Neural cell (in vitro differentiated cells): Measurements from ENCODE around the gene CAMK1. TPM values are rescaled to one million over a fixed set of nuclear protein-coding genes. Genes with fewer than 3 reads are reported as not detected.

ENCODE experiments used
- H2AFZ ChIP-seq: fragments of 200-600, 300-800 bp; sonication (generic), shearing (Covaris generic); 2 replicates; pipeline ENCODE4 v1.6.0; 2014; ENCODE audit warnings: low read depth, mild to moderate bottlenecking, antibody characterized with exemption, low read length, moderate library complexity
- H3F3A ChIP-seq: fragments of 200-600 bp; shearing (Covaris generic); 2 replicates; pipeline ENCODE4 v1.6.1; 2016; ENCODE audit warnings: mild to moderate bottlenecking, moderate library complexity, mixed read lengths, antibody characterized with exemption, low read length; ENCODE audit not compliant: insufficient read depth, poor library complexity, severe bottlenecking
- H3K27ac ChIP-seq: fragments of 200-600, 300-800 bp; sonication (generic), shearing (Covaris generic); 2 replicates; pipeline ENCODE4 v1.5.1; 2014; ENCODE audit warnings: mild to moderate bottlenecking, low read length, moderate library complexity
- H3K27me3 ChIP-seq: fragments of 300-800, 200-600 bp; sonication (generic), shearing (Covaris generic); 2 replicates; pipeline ENCODE4 v1.6.0; 2014; ENCODE audit warnings: mild to moderate bottlenecking, low read depth, low read length, moderate library complexity; ENCODE audit not compliant: insufficient read depth
- H3K36me3 ChIP-seq: fragments of 300-800, 200-600 bp; sonication (generic), shearing (Covaris generic); 2 replicates; pipeline ENCODE4 v1.5.1; 2014; ENCODE audit warnings: mild to moderate bottlenecking, antibody characterized with exemption, low read length, moderate library complexity; ENCODE audit not compliant: insufficient read depth
- H3K4me2 ChIP-seq: fragments of 300-800, 200-600 bp; sonication (generic), shearing (Covaris generic); 2 replicates; pipeline ENCODE4 v1.6.0; 2014; ENCODE audit warnings: mild to moderate bottlenecking, low read length
- H3K4me3 ChIP-seq: fragments of 300-800, 200-600 bp; sonication (generic), shearing (Covaris generic); 2 replicates; pipeline ENCODE4 v1.5.1; 2014; ENCODE audit warnings: mild to moderate bottlenecking, low read length, moderate library complexity
- H3K79me2 ChIP-seq: fragments of 200-600 bp; shearing (Covaris generic); replicated peaks from 2 replicates; pipeline ENCODE4 v1.6.0; 2014; ENCODE audit warnings: mild to moderate bottlenecking, low read length, moderate library complexity; ENCODE audit not compliant: insufficient read depth
- H3K9ac ChIP-seq: fragments of 300-800, 200-600 bp; sonication (generic), shearing (Covaris generic); 2 replicates; pipeline ENCODE4 v1.6.1; 2016; ENCODE audit warnings: mild to moderate bottlenecking, low read length, mixed read lengths
- H3K9me2 ChIP-seq: fragments of 200-600 bp; shearing (Covaris generic); 2 replicates; pipeline ENCODE4 v1.6.1; 2016; ENCODE audit warnings: mild to moderate bottlenecking, low read length, mixed read lengths; ENCODE audit not compliant: insufficient read depth
- H3K9me3 ChIP-seq: fragments of 200-600, 300-800 bp; sonication (generic), shearing (Covaris generic); 2 replicates; pipeline ENCODE4 v1.6.1; 2016; ENCODE audit warnings: mild to moderate bottlenecking, mixed run types, low read length, moderate library complexity, mixed read lengths
- H4K20me1 ChIP-seq: fragments of 200-600 bp; shearing (Covaris generic); 2 replicates; pipeline ENCODE4 v1.6.1; 2016; ENCODE audit warnings: mild to moderate bottlenecking, mixed run types; ENCODE audit not compliant: insufficient read depth
- EP300 ChIP-seq: fragments of 450-650 bp; conservative IDR thresholded peaks from 2 replicates; pipeline ENCODE4 v1.6.1; 2014; ENCODE audit warnings: antibody characterized with exemption, mild to moderate bottlenecking, moderate library complexity; ENCODE audit not compliant: poor library complexity, severe bottlenecking
- EZH2 ChIP-seq: fragments of 200-600, 300-800 bp; shearing (Covaris generic), sonication (generic); IDR thresholded peaks from 2 replicates; pipeline ENCODE4 v1.6.1; 2014; ENCODE audit warnings: antibody characterized with exemption, low read length, borderline replicate concordance, mild to moderate bottlenecking; ENCODE audit not compliant: insufficient read depth, poor library complexity, severe bottlenecking
- MXI1 ChIP-seq: fragments of 450-650 bp; conservative IDR thresholded peaks from 2 replicates; pipeline ENCODE4 v1.6.1; 2014; ENCODE audit warnings: antibody characterized with exemption, mild to moderate bottlenecking; ENCODE audit not compliant: poor library complexity, severe bottlenecking
- POLR2AphosphoS5 ChIP-seq: IDR thresholded peaks from 2 replicates; pipeline ENCODE4 v1.6.1; 2012
- RAD21 ChIP-seq: fragments of 450-650 bp; conservative IDR thresholded peaks from 2 replicates; pipeline ENCODE4 v1.6.1; 2014; ENCODE audit warnings: antibody characterized with exemption, mild to moderate bottlenecking, moderate library complexity
- SMC3 ChIP-seq: fragments of 450-650 bp; conservative IDR thresholded peaks from 2 replicates; pipeline ENCODE4 v1.6.1; 2014; ENCODE audit warnings: antibody characterized with exemption, mild to moderate bottlenecking, moderate library complexity; ENCODE audit not compliant: poor library complexity
- TAF1 ChIP-seq: IDR thresholded peaks from 2 replicates; pipeline ENCODE4 v1.6.1; 2012; ENCODE audit warnings: low read depth
- polyA plus RNA-seq: library from polyadenylated mRNA; depleted of rRNA; stranded (reverse); fragments of >200 nt; gene quantifications from 2 replicates; pipeline ENCODE4 v1.2.3, GENCODE V29; 2014
- TF ChIP-seq, protein P1 (sequence below): fragments of 450-650 bp; IDR thresholded peaks from 2 replicates; pipeline ENCODE4 v1.5.1; 2014; ENCODE audit warnings: antibody characterized with exemption, mild to moderate bottlenecking, moderate library complexity; ENCODE audit not compliant: poor library complexity, severe bottlenecking
- TF ChIP-seq, protein P2 (sequence below): IDR thresholded peaks from 2 replicates; pipeline ENCODE4 v1.6.1; 2012; ENCODE audit warnings: borderline replicate concordance

Gene CAMK1
- polyA plus RNA-seq, 1 donor from 2014 or later = 18.7 TPM

DNA sequence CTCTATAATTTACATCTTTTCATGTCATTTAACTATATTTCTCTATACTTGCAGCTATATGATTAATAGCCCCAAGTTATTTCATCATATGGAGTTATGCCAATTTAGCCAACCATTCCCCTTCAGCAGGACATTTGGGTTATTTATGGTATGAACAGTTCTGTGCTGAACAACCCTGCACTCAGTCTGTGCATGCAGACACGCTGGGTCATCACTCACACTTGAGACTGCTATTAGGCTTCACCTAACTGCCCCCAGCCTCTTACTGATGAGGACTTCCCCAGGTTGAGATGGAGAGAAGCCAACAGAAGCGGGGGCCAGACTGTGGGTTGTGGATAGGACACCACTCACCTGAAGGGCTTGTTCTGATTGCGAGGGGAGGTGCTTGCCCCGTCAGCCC lies 15.2 kb upstream of the CAMK1 start:
- Histone ChIP-seq H3K4me3 (no peak overlapping the region), H4K20me1 (no peaks in the 10 kb centered on the region), H3K36me3 (no peaks in the 10 kb centered on the region), H3K4me2 (no peak overlapping the region), H3K9me3 (no peaks in the 10 kb centered on the region), H2AFZ (no peak overlapping the region), H3F3A (no peaks in the 10 kb centered on the region), H3K79me2 (no peaks in the 10 kb centered on the region), H3K9ac (no peak overlapping the region), H3K9me2 (no peaks in the 10 kb centered on the region), H3K27me3 (no peaks in the 10 kb centered on the region), H3K27ac (no peak overlapping the region)
- TF ChIP-seq, protein P1, sequence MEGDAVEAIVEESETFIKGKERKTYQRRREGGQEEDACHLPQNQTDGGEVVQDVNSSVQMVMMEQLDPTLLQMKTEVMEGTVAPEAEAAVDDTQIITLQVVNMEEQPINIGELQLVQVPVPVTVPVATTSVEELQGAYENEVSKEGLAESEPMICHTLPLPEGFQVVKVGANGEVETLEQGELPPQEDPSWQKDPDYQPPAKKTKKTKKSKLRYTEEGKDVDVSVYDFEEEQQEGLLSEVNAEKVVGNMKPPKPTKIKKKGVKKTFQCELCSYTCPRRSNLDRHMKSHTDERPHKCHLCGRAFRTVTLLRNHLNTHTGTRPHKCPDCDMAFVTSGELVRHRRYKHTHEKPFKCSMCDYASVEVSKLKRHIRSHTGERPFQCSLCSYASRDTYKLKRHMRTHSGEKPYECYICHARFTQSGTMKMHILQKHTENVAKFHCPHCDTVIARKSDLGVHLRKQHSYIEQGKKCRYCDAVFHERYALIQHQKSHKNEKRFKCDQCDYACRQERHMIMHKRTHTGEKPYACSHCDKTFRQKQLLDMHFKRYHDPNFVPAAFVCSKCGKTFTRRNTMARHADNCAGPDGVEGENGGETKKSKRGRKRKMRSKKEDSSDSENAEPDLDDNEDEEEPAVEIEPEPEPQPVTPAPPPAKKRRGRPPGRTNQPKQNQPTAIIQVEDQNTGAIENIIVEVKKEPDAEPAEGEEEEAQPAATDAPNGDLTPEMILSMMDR = no peak
- TF ChIP-seq RAD21 (no peak), TAF1 (no peak), MXI1 (no peak), POLR2AphosphoS5 (no peak), EP300 (no peak), SMC3 (no peak)
- TF ChIP-seq, protein P2, sequence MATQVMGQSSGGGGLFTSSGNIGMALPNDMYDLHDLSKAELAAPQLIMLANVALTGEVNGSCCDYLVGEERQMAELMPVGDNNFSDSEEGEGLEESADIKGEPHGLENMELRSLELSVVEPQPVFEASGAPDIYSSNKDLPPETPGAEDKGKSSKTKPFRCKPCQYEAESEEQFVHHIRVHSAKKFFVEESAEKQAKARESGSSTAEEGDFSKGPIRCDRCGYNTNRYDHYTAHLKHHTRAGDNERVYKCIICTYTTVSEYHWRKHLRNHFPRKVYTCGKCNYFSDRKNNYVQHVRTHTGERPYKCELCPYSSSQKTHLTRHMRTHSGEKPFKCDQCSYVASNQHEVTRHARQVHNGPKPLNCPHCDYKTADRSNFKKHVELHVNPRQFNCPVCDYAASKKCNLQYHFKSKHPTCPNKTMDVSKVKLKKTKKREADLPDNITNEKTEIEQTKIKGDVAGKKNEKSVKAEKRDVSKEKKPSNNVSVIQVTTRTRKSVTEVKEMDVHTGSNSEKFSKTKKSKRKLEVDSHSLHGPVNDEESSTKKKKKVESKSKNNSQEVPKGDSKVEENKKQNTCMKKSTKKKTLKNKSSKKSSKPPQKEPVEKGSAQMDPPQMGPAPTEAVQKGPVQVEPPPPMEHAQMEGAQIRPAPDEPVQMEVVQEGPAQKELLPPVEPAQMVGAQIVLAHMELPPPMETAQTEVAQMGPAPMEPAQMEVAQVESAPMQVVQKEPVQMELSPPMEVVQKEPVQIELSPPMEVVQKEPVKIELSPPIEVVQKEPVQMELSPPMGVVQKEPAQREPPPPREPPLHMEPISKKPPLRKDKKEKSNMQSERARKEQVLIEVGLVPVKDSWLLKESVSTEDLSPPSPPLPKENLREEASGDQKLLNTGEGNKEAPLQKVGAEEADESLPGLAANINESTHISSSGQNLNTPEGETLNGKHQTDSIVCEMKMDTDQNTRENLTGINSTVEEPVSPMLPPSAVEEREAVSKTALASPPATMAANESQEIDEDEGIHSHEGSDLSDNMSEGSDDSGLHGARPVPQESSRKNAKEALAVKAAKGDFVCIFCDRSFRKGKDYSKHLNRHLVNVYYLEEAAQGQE = no peak

DNA sequence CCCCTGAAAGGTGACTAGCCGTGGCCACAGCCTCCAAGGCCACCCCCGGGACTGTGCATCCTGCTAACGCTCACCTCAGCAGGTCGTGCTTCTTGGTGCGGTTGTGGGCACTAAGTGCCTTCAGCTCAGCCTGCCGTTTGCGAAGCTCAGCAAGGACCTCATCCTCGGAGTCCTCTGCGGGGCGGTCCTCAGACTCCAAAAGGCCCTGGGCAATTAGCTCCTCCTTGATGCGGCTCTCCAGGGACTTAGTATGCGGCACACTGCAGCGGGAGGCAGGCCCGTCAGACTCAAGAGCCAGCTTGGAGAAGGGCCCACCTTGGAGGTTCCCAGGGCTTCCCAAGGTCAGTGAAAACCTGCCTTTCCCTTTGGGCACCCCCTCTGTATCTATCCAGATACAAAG lies 14.2 kb upstream of the CAMK1 start:
- no peaks in the 10 kb centered on the region for H4K20me1 ChIP-seq
- no peaks in the 10 kb centered on the region for H3K27me3 ChIP-seq
- no peak overlapping the region for H2AFZ ChIP-seq
- TF ChIP-seq, protein P2 = no peak
- TF ChIP-seq MXI1 (no peak), RAD21 (no peak), EP300 (no peak), EZH2 (no peak), TAF1 (no peak), SMC3 (no peak), POLR2AphosphoS5 (no peak)
- TF ChIP-seq, protein P1 = no peak
- no peaks in the 10 kb centered on the region for H3K9me2 ChIP-seq
- H3K4me3 ChIP-seq = no peak overlapping the region
- H3F3A ChIP-seq = no peaks in the 10 kb centered on the region
- no peaks in the 10 kb centered on the region for H3K79me2 ChIP-seq
- H3K27ac ChIP-seq = no peak overlapping the region
- no peak overlapping the region for H3K9ac ChIP-seq
- H3K36me3 ChIP-seq = no peaks in the 10 kb centered on the region
- H3K4me2 ChIP-seq = no peak overlapping the region
- no peaks in the 10 kb centered on the region for H3K9me3 ChIP-seq
